ENCODE results near the gene CCDC82.

The CCDC82 gene

DNA sequence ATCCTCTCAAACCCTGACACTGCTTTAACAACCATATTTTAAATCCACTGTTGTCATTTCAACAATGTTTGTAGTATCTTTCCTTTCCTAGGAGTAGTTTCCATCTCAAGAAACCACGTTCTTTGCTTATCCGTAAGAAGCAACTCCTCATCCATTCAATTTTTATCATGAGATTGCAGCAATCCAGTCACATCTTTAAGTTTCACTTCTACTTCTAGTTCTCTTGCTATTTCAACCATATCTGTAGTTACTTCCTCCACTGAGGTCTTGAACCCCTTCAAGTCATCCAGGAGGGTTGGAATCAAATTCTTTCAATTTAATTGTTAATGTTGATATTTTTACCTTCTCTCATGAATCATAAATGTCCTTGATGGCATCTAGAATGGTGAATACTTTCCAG lies 22.4 kb downstream of the CCDC82 start:
- no peak overlapping the region for H3K4me3 ChIP-seq (ENCODE audit: low read depth, low read length)
- TF ChIP-seq, protein P1, sequence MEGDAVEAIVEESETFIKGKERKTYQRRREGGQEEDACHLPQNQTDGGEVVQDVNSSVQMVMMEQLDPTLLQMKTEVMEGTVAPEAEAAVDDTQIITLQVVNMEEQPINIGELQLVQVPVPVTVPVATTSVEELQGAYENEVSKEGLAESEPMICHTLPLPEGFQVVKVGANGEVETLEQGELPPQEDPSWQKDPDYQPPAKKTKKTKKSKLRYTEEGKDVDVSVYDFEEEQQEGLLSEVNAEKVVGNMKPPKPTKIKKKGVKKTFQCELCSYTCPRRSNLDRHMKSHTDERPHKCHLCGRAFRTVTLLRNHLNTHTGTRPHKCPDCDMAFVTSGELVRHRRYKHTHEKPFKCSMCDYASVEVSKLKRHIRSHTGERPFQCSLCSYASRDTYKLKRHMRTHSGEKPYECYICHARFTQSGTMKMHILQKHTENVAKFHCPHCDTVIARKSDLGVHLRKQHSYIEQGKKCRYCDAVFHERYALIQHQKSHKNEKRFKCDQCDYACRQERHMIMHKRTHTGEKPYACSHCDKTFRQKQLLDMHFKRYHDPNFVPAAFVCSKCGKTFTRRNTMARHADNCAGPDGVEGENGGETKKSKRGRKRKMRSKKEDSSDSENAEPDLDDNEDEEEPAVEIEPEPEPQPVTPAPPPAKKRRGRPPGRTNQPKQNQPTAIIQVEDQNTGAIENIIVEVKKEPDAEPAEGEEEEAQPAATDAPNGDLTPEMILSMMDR (IDR thresholded peaks at IDR 0.05; ENCODE audit: low read depth, low read length): no peak
- in situ Hi-C loops (cut with HindIII; ENCODE audit: low sequenced_read_pairs): no loop called here
- DNase-seq (ENCODE audit: low read depth, low spot score): no peak

DNA sequence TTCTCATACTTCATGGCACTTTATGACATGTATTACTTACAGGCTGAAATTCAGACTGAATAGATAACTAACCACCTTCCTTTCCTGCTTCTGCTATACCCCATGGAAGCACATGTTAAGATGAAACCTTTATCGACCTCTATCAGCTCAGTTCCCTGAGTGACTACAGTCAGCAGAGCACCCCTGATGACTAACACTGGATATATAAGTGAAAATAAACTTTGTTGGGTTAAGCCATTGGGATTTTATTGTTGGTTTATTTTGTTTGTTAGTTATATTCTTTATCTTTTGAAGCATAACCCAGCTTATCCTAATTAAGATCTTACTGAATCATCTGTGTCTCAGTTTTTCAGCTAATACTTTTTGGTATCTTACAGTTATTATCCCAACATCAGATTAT lies 23.7 kb downstream of the CCDC82 start:
- DNase-seq (ENCODE audit: low read depth, low spot score): no peak
- TF ChIP-seq, protein P1 (IDR thresholded peaks at IDR 0.05; ENCODE audit: low read depth, low read length): no peak
- no peak overlapping the region for H3K4me3 ChIP-seq (ENCODE audit: low read depth, low read length)
- in situ Hi-C loops (cut with HindIII; ENCODE audit: low sequenced_read_pairs): no loop called here

- TF ChIP-seq, protein P1 (IDR thresholded peaks at IDR 0.05; ENCODE audit: low read depth, low read length): no peak
- no peak overlapping the region for H3K4me3 ChIP-seq (ENCODE audit: low read depth, low read length)
- in situ Hi-C loops (cut with HindIII; ENCODE audit: low sequenced_read_pairs): no loop called here
- no peak for DNase-seq (ENCODE audit: low read depth, low spot score)
Measured at GRCh38 chr11:96365493-96365892, 24.2 kb downstream of the CCDC82 start.

DNA sequence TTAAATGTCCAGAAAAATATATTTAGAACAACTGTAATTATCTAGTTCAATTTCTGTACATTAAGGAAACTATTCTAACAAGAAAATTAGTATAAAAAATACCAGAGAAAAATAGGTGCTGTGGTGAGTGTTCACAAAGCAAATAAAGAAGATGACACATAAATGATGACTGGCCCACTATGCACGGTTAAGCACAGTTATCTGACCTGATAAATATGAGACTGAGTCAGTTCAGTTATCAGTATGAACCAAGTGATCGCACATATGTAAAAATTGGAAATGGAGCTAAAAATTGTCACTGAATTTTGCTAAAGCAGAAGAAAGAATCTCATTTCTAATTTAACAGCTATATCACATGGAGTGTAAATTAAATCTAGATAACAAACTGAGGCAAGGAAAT lies 27.9 kb downstream of the CCDC82 start:
- in situ Hi-C loops (cut with HindIII; ENCODE audit: low sequenced_read_pairs): no loop called here
- TF ChIP-seq, protein P1 (IDR thresholded peaks at IDR 0.05; ENCODE audit: low read depth, low read length): no peak
- H3K4me3 ChIP-seq (ENCODE audit: low read depth, low read length): no peak overlapping the region
- no peak for DNase-seq (ENCODE audit: low read depth, low spot score)

- TF ChIP-seq, protein P1 (IDR thresholded peaks at IDR 0.05; ENCODE audit: low read depth, low read length): no peak
- DNase-seq (ENCODE audit: low read depth, low spot score): no peak
- no peak overlapping the region for H3K4me3 ChIP-seq (ENCODE audit: low read depth, low read length)
- in situ Hi-C loops (cut with HindIII; ENCODE audit: low sequenced_read_pairs): no loop called here
Measured at GRCh38 chr11:96358321-96358720, 31.4 kb downstream of the CCDC82 start.

GRCh38 chr11:96357794-96358193 lies 31.9 kb downstream of the CCDC82 start:
- H3K4me3 ChIP-seq (ENCODE audit: low read depth, low read length): no peak overlapping the region
- TF ChIP-seq, protein P1 (IDR thresholded peaks at IDR 0.05; ENCODE audit: low read depth, low read length): no peak
- DNase-seq (ENCODE audit: low read depth, low spot score): no peak
- in situ Hi-C loops (cut with HindIII; ENCODE audit: low sequenced_read_pairs): no loop called here

GRCh38 chr11:96356848-96357247 lies 32.9 kb downstream of the CCDC82 start:
- TF ChIP-seq, protein P1 (IDR thresholded peaks at IDR 0.05; ENCODE audit: low read depth, low read length): no peak
- in situ Hi-C loops (cut with HindIII; ENCODE audit: low sequenced_read_pairs): no loop called here
- DNase-seq (ENCODE audit: low read depth, low spot score): no peak
- no peak overlapping the region for H3K4me3 ChIP-seq (ENCODE audit: low read depth, low read length)

Data from astrocyte of the spinal cord (primary cell).